Fibroblast of skin of left biceps (primary cell): ENCODE results near the gene FGGY.

Experiments used
- DNase-seq, 2 experiments: peaks; one replicate each; pipeline ENCODE4 v3.0.0-alpha.2; 2013; ENCODE audit warnings: low read depth in 2 of 2

Gene FGGY

GRCh38 chr1:59414406-59415133, 117.7 kb downstream of the FGGY start:
- DNase-seq = no peak

DNA sequence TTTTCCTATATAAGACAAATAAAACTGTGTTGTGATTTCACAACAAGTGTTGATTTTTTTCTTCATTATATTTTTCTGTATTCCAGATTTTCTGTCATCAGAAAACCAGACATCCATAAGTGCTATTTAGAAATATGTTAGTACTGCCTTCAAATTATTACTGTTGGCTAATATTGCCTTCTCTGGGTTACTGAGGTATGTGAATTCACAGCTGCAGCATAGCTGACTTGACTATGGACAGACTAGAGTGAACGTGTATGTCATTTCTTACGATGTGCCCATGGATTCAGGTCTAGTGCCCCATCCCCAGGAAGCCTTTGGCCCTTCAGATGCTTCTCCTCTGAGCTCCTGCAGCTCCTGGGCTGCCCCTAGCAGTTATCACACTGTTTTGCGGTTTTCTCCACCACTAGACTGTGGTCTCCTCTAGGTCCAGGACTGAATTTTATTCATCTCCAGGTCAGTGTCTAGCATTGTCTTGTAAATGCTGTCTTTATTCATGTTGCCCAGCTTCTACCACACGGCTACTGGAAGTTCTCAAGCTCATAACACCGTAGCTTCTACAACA, 118.5 kb downstream of the FGGY start:
- DNase-seq = no peak

GRCh38 chr1:59415881-59416280, 119.0 kb downstream of the FGGY start:
- no peak for DNase-seq

GRCh38 chr1:59417406-59417805, 120.5 kb downstream of the FGGY start:
- no peak for DNase-seq

GRCh38 chr1:59418363-59419144, 121.7 kb downstream of the FGGY start:
- DNase-seq = no peak

DNA sequence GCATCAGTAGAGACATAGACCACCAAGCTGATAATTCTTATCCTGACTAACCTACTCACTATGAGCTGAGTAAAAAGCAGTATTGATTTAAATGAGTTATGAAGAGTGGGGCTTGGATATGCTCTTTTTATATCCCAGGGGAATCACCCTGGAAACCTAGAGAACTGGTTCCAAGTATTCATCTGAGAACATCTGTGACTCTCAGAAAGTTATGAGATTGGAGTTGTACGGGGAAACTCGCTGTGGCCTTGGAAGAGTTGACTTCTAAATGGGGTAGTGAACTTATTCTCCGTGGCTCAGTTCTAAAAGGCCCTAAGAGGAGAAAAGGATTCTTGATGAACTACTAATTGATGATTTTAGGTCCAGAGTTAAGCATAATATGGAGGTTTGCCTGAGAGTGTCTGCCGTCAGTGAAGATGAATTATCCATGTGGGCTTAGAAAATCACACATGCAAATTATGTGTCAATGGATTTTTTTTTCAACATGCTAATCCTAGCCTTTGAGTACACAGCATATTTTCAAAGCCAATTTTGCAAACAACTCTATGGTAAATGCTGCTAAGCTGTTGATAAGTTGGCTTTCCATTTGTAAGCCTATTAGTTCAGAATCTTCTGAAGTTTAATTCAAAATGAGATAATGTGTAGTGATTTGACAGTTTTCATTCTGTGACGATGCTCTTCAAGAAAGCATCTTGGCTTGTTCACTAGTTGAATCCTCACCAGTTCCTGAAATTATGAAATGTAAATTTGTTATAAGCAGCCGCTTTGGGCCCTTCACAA, 122.7 kb downstream of the FGGY start:
- no peak for DNase-seq

DNA sequence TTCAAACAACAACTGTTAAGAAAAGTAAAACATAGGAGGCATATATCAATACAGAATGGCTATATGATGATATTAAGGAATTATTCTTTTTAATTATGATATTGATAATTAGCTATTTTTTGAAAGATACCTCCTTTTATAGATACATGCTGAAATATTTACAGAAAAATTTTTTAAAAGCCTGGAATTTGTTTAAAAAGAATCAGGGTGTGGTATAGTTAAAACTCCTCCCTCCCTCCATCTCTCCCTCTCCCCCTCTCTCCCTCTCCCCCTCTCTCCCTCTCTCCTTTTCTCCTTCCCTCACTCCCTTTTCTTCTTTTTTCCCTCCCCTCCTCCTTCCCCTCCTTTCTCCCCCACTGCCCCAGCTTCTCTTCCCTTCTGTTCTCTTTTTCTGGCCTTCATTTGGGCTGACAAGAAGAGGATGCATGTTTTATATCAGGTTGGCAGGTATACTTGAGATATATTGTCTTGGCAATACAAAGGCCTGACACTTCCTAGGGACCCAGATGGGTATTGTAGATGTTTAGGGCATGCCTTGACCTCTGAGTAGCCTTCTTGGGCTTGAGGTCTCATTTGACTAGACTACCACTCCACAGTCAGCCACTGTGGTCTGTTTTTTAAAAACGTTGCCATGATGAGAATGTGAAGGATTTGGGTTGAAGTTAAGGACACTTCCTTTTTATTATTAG, 124.5 kb downstream of the FGGY start:
- DNase-seq = no peak

DNA sequence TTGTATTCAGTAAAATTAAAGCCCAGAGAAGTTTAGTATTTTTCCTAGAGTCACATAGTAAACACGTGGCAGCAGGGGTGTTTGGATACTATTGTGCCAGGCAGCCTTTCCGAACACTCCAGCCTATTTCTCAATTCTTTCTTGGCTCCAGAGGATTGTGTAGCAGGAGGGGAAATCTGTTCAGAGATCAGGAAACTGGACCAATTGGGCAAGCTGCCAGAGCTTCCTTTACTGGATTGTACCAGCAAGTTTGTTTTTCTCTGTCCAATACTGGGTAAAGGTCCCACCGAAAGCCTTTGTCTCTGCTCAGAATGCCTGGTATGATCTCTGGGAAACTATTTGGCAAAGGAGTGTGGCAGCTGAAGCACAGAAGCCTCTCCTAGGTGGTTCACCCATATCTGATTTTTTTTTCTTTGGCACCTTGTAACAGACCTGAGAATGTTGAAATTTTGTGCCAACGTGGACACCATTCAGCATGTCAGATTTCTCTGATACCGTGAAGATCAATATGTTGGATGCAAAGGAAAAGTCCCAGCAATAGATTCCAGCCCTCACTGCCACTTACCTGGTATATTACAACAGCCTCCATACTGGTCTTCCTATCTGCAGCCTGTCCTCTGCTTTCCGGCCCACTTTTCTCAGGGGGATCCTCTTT, 126.2 kb downstream of the FGGY start:
- DNase-seq = no peak

DNA sequence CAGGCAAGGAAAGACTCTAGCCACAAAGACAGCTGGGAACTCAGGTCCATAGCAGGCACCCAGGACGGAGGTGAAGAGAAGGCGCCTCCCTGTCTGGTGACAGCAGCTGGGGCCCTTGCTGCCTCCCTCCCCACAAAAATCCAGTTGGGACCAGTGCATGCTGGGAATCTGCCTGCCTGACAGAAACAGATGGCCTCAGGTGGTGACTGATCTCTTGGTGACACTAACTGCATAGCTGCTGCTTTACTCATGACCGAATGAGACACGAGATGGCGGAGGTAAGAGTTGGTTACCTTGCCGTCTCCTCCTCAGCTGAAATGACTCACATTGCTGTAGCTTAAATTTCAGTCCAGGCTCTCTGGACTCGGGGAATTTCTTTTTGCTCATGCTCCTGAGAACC, 130.3 kb downstream of the FGGY start:
- DNase-seq = peak in 1 of 2 experiments; percentile 49

GRCh38 chr1:59427784-59428183, 130.9 kb downstream of the FGGY start:
- DNase-seq = no peak

- no peak for DNase-seq
These were observed 131.9 kb downstream of the FGGY start for GRCh38 chr1:59428828-59429227.

DNA sequence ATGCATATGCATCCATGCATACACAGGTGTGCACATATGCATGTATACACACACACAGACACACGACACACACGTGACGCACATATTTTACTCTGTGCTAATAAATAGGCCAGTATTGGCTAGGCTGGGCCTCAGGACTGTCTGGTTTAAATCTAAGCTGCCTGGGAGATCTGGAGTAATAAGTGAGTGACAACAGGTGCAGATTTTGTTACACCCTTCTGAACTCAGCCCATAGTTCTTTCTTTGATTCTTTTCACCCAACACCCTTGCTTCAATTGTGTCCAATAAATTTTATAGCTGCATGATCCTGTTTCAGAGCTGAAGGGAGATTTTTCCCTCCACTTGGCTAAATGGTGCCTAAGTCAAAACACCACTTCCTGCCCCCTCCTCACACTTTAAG, 132.8 kb downstream of the FGGY start:
- DNase-seq = no peak

GRCh38 chr1:59431566-59432294, 134.8 kb downstream of the FGGY start:
- DNase-seq = no peak

DNA sequence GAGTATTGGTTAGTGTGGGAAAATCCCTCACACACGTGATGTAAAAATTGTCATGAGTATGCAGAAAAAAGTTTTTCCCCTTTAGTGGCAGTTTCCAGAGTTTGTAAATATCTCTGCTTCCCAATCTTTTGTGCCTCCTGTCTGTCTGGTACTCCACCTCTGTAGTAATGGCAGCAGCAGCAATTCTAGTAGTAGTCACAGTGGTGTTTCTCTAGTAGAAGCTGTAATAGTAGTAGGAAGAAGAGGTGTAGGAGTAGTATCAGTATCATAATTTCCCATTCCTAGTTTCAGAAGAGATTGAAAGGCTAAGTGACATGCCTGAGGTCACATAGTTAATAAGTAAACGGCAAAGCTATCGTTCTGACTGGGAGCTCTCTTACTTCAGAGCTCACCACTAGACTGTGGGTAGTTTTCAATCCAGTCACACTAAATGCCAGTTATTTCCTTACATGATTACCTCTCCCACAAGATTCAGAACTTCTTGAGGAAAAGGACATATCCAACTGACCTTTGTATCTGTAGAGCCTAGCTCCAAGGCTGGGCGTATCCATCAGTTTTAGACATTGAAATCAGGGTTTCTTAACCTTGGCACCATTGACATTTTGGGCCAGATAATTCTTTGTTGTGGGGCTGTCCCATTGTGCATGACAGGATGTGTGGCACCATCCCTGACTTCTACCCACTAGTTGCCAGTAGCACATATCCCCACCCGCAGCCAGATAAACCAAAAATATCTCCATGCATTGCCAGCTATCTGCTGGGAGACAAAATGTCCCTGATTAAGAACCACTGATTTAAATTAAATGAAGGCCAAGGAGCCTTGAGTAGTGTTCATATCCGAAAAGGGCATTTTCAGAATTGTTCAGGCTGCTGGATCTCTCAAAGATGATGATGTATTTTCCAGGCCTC, 135.9 kb downstream of the FGGY start:
- no peak for DNase-seq

GRCh38 chr1:59433440-59433813, 136.5 kb downstream of the FGGY start:
- no peak for DNase-seq

DNA sequence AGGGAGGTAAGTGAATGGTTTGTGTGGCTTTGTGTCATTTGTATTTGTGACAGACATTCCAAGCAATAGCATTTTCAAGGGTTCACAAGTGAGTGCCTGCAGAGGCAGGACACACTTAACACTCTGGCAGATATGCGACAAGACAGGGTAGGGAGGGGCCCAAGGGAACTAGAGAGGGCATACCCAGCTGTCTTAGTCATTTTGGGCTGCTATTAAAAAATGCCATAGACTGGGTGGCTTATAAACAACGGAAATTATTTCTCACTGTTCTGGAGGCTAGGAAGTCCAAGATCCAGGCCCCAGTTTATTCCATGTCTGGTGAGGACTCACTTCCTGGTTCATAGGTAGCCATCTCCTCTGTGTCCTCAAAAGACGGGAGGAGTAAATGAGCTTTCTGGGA, 137.4 kb downstream of the FGGY start:
- DNase-seq = no peak

- no peak for DNase-seq
These were observed 139.7 kb downstream of the FGGY start for GRCh38 chr1:59436637-59437036.

DNA sequence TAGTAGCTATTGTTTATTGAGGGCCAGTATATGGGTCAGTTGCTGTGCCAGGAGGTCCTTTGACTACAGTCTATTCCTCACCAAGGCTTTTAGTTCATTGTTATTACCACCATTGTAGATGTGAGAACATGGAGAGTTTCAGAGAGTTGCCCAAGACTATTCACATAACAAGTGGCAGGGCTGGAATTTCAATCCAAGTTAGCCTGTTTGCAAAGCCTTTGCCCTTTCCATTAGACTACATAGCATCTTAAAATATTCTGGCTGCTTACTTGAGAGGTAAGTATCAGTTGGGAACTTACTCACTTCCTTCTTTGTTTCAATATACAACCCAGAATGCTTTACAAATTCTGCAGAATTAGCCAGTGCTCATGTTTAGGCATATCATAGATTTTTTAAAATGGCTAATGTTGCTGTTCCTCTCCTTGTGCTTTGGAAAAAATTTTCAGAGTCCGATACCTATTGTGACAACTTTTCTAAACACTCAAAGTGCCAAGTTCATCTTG, 141.2 kb downstream of the FGGY start:
- no peak for DNase-seq

DNA sequence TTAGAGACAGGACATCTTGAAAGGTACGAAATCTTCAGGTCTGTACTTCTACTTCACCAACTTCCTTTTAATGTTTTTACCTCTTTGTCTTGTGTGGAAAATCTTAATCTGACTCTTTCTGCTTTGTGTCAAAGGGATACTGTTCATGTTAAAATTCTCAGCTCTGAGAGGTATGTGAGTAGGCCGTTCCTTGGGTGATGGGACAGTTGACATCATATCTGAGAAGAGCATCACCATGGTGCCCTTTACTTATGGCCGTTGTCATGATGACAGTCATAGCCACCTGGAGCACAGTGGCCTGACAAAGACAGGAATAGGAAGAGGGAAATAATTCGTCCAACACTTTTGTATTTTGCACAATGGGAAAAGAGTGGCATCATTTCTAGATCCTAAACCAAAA, 145.6 kb downstream of the FGGY start:
- no peak for DNase-seq
